Stimulated activated CD4-positive, alpha-beta T cell treated with anti-CD3 and anti-CD28 coated beads, Interleukin-15, amount 100 ng/mL, for 24 hours (primary cell): Measurements from ENCODE around the gene ZDHHC11.
"Not testable (repeated sequence)": the region's sequence is repeated elsewhere in the genome, so short reads cannot be mapped to it uniquely, and the experiment has no call there.

Experiments
- DNase-seq: peaks from one replicate; pipeline ENCODE4 v3.0.0-alpha.2; 2020

The ZDHHC11 gene

DNA sequence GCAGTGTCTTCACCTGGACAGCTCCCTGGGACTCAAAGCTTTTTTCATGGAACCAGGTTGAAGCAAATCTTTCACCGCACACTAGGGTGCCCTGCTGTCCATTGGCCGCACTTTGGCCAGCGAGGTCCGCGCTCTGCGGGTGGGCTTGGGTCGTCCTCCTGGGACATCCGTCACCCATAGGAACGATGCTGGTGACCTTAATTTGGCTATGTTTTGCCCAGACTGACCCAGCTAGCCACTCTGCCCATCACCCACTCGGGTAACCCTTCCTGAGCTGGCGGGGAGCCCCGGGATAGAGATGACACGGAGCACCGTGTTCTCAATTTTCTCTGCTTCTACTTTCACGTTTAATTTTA lies 92.1 kb downstream of the ZDHHC11 start:
- DNase-seq, result no peak

DNA sequence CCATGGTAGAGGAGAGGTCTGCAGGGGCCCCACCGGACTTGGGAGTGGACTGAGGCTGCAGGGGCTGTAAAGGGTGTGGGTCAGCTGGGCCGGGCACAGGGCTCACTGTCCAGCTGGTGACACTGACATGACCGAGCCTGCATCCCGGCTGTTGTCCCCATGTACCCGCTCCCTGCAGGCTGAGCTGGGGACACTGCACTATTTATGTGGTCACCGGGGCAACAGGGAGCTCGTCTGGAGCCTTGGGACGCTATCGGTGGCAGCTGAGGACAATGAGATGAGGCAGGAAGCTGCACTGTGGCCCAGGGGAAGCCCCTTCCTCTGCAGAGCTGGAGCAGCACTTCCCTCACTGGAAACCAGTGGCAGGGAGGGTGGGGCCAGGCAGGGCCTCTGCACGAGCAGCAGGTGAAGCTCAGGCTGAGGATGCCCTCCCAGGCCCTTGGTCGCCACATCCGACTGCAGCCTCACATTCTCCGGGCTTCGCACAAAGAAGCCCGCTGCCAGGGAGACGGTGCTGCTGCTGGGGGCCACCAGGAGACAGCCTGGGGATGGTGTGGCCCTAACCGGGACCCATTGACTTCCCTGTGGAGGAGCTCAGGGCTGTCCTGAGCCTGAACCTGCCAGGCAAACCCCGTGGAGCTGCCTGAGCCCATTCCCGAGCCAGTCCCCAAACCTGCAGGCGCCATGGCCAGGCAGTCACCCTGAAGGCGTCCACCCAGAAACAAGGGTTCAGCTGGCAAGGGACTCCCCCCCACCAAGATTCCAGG lies 92.7 kb downstream of the ZDHHC11 start:
- DNase-seq, result peak; percentile 58

DNA sequence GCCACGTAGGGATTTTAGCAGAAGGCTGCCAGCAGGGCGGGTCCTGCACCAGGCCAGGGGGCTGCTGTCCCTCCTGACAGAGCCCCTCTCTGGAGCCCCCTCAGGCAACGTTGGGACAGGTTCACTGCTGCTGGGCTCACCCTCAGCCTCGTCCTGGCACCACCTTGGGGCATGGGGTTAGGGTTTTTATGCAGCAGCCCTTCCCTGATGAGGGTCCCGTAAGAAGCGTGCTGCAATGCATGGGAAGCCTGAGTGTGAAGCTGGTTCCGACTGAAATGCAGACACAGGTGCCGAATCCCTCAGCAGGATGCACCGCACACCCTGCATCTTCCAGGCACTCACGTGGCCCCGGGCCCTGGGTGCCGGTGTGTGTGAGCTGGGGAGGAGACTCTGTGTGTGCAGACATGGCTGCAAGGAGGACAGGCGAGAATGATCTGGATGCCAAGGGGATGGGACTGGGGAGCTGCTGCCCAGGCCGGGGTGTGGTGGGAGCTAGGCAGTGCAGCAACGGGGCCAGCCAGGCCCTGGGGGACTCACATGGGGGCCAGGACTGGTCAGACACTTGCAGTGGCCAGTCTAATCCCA lies 93.3 kb downstream of the ZDHHC11 start:
- peak; percentile 5 for DNase-seq

DNA sequence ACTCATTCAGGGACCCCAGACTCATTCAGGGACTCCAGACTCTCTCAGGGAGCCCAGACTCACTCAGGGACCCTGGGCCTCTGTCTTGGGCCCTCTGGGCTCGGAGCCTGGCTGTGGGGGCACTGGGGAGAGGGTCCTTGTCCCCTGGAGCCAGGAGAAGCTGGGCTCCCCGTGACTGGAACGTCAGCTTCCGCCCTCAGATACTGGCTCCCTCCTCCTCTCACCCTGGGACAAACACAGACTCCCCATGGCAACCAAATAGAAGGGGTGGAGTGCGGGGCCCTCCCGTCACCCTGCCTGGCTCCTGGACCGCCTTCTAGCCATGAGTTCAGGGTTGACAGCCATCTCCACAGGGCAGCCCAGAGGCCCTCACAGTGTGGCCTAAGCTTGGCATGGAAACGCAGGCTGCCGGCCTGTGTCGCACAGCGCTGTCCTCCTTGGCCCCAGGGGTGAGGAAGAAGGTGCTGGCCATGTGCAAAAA lies 93.9 kb downstream of the ZDHHC11 start:
- DNase-seq, result peak; percentile 3

DNA sequence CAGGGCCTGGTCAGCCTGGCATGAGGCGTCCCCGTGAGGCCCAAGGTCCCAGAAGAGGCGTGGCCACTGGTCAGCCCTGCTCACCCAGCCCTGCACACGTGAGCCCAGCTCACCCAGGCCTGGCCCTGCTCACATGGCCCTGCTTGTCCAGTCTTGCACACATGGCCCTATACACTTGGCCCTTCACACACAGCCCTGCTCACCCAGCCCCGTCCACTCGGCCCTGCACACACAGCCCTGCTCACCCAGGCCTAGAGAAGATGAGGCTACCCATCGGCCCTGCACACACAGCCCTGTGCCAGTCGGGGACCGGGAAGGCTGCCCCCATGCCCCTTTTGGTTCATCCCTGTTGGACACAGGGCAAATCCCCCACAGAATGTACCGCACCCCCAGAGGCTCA lies 94.6 kb downstream of the ZDHHC11 start:
- DNase-seq, result peak; percentile 4

DNA sequence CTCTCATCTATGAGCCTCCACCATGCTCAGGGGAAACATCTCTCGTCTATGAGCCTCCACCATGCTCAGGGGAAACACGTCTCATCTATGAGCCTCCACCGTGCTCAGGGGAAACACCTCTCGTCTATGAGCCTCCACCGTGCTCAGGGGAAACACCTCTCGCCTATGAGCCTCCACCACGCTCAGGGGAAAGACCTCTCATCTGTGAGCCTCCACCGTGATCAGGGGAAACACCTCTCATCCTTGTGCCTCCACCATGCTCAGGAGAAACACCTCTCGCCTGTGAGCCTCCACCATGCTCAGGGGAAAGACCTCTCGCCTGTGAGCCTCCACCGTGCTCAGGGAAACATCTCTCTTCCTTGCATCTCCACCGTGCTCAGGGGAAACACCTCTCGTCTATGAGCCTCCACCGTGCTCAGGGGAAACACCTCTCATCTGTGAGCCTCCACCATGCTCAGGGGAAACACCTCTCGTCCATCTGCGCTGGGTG lies 96.6 kb downstream of the ZDHHC11 start:
- DNase-seq, result not testable (repeated sequence)

DNA sequence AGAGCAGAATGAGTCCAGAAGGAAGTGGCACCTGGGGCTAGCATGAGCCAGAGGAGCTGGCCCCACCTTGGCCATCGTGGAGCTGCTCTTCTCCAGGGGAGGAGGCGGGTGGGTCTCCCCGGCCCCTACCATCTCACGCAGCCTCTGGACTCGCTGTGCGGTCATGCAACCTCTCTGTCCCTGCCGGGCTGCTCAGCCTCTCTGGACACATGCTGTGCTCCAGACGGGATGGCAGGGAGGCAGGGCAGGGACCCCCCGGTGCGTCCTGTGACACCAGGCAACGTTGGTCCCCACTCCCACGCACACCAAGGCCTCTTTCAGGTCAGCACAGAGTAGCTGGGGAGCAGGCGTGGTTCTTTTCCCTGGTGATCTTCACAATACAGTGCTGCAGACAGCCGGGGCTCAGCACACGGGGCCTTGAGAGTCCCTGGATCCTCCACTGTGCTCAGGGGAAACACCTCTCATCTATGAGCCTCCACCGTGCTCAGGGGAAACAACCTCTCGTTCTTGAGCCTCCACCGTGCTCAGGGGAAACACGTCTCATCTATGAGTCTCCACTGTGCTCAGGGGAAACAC lies 97.1 kb downstream of the ZDHHC11 start:
- DNase-seq, result not testable (repeated sequence)

DNA sequence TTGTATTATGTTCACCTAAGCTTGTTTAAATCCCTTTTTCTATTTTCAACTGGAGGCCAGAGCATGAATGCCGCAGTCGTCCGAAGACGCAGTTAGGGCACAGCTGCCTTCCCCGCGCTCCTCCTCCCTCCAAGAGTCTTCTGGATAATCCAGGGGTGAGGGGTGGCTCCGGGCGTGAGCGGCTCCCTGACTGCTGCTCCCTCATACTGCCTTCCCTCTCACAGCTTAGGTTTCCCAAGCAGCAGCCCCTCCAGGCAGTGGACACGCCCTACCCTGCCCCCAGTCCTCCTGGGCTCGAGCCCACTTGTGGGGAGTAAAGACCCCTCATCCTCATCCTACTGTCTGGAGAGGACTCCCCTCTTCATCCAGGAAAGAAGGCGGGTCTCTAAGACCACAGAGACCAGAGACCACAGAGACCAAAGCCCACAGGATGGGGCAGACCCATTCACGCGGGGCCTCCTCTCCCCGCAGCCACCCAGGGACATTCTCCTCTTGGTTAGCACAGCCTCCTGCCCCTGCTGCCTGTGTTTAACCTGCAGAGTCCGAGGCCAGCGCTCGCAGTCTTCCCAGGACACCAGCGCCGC lies 98.2 kb downstream of the ZDHHC11 start:
- DNase-seq, result not testable (repeated sequence)

DNA sequence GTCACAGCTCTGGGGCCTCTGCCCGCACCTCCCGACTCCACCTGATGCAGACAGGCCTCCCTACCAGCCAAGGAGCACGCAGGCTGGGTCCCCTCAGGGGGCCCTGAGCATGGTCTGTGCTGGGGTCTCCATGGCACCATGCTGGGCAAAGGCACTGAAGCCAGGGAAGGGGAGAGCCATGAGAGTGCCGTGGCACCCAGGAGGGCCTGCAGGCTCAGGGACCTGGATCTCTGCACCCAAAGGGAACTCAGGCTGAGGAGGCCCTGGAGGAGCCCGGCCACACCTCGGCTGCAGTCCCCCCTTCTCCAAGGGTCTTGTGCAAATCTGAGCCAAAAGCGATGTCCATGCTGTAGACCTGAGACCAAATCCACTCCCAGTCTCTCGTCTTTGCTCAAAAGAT lies 98.8 kb downstream of the ZDHHC11 start:
- DNase-seq, result not testable (repeated sequence)

DNA sequence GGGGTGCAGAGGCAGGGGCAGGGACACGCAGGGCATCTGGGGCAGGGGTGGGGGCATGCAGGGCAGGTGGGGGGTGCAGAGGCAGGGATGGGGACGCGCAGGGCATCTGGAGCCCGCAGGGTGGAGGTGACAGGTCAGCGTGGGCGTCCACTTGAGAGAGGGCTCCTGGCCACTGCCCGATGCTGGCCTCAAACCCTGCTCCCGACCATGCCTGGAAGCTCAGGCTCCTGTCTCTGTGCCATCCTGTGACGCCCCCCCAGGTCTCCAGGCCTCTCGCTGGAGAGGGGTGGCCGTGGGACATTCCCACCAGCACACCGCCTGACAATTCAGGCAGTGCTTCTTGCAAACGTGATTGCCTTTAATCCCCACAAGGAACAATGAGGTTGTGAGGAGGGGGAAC lies 99.3 kb downstream of the ZDHHC11 start:
- DNase-seq, result no peak

DNA sequence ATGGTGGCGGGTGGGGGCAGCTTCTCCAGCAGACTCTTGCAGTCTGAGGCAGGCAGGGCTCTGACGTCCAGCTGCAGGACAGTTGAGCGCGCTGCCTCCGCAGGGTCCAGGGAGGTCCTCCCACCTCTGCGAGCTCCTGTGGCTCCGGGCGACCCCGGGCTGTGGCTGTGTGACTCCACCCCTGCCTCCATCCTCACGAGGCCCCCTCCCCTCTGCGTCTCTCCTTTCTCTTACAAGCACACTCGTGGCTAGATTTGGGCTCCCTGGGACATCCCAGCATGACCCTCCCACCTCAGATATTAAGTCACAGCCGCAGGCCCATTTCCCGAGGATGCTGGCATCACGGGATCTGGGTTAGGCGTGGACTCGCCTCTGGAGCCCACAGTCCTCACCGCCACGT lies 100.6 kb downstream of the ZDHHC11 start:
- not testable (repeated sequence) for DNase-seq

DNA sequence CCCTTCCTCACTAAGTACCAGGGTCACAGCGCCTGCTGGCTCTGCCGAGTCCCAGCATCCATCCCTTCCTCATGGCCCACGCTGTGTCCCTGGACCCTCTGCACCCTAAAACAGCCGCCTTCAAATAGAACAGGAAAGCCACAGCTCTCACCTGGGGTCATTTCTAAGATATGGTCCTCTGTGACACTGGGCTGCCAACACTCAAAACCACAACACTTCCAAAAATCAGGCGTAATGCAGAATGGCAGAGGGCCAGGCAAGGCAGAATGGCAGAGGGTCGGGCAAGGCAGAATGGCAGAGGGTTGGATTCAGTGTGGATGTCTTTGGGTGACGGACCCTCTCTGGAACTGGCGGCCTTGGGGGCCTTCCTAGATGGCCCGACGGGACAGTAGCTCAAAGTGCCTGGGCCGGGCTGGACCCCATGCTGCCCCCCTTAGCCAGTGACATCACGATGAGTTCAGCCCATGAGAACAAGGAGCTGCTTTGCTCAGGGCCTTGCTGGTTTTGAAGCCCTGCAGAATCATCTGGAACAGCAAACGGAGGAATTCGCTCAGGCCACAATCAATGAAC lies 101.6 kb downstream of the ZDHHC11 start:
- DNase-seq, result no peak

DNA sequence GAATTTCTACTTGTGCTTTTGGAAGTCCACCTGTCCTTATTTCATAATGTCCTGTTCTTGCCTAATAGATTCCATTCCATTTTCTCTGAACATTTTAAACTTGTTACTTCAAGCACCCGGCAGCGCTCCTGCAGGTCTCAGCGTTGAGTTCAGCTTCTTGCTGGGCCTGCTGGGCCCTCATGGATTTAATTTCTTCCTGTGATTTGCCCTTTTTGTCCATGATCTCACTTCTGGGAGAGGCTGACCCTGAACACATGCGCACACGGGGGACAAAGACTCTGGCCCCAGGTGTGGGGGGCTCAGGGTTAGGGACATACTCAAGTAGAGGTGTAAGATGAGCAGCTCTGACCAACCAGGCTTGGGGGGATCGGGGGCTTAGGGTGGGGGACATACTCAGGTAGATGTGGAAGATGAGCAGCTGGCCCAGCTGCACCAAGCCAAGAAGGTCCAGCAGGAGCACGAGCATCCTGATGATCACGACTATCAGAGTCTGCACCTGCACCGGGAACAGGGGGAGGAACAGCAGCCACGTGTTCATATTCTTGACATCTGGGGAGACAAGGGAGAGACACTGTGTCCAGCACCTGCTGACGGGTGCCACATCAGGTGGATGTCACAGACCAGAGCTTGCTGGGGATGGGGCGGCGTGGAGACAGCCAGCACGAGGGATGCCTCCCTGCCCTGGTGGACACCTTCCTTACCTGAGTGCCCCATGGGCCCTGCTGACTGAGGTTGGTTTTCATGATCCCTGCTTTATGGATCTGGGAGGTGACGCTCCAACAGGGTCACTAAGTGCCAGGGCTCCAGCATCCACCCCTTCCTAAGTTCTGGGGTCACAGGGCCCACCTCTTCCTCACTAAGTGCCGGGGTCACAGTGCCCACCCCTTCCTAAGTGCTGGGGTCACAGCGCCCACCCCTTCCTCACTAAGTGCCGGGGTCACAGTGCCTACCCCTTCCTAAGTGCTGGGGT lies 102.5 kb downstream of the ZDHHC11 start:
- not testable (repeated sequence) for DNase-seq

DNA sequence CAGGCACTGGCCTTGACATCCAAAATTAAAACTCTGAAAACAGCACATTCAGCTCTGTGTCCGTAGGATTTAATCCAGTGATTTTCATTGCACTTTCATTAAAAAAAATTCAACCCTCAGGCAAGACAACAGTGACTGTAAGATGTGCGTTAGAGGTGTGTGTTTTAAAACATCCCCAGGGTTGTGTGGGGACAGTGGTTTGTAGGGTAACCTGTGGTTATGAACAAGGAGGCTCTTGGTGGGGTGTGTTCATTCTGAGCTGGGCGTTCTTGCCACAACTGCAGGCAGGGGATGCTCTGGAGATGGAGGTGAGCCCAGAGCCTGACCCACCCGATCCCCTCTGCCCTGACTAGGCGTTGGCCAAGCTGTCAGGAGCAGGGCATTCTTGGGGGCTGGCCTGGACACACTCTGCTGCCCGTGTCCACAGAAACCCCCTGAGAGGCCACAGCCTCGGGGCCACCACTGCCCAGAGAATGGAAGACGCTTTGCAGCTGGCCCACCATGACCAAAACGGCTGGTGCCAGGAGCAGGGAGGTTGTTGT lies 103.4 kb downstream of the ZDHHC11 start:
- DNase-seq, result not testable (repeated sequence)

DNA sequence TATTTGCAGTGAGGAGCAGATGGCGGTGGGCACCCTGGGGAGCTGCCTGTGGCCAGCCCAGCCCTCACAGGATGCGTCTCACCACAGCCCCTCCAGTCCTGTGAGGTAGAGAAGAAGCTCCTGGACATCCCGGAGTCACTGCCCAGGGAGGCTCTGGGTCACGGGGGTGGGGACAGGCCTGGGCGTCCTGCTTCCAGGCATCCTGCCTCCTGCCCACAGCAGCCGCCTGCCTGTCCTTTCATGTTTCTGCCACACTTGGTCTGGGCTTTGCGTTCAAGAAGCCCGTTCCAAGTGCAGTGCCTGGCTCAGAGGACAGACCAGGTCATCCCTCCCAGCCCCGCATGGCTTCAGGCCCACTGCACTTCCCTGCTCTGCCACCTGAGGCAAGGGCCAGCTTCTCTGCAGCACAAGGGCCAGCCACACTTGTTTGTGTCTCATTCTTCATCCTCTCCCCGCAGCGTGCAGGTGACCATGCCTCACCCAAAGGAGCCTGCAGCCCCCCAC lies 104.5 kb downstream of the ZDHHC11 start:
- no peak for DNase-seq
